Measurements from ENCODE around the gene ITPR1. TPM values are rescaled to one million over a fixed set of nuclear protein-coding genes. Genes with fewer than 3 reads are reported as not detected.

Gene ITPR1
- polyA plus RNA-seq, 1 experiment, result 1.4 TPM

GRCh38 chr3:4643904-4644547 is 150.9 kb downstream of the ITPR1 start:
- TF ChIP-seq, protein P1, sequence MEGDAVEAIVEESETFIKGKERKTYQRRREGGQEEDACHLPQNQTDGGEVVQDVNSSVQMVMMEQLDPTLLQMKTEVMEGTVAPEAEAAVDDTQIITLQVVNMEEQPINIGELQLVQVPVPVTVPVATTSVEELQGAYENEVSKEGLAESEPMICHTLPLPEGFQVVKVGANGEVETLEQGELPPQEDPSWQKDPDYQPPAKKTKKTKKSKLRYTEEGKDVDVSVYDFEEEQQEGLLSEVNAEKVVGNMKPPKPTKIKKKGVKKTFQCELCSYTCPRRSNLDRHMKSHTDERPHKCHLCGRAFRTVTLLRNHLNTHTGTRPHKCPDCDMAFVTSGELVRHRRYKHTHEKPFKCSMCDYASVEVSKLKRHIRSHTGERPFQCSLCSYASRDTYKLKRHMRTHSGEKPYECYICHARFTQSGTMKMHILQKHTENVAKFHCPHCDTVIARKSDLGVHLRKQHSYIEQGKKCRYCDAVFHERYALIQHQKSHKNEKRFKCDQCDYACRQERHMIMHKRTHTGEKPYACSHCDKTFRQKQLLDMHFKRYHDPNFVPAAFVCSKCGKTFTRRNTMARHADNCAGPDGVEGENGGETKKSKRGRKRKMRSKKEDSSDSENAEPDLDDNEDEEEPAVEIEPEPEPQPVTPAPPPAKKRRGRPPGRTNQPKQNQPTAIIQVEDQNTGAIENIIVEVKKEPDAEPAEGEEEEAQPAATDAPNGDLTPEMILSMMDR (IDR thresholded peaks at IDR 0.05; ENCODE audit: insufficient read depth, low read depth, low read length), result no peak
- POLR2A ChIA-PET, result no interaction called here
- CTCF ChIA-PET, result interaction anchor here (0.6 to 1.3 kb wide), 3 partner anchors 11 to 294 kb away, joined by 3 read pairs; no protein-coding TSS in a partner anchor
- no peak for DNase-seq (ENCODE audit: low read depth)
- Histone ChIP-seq H3K4me3 (ENCODE audit: low read depth, low read length) (no peak overlapping the region), H3K27me3 (ENCODE audit: control insufficient read depth, insufficient read depth, low read length) (no peaks in the 10 kb centered on the region), H3K36me3 (ENCODE audit: control insufficient read depth, insufficient read depth, low read length) (no peaks in the 10 kb centered on the region)

DNA sequence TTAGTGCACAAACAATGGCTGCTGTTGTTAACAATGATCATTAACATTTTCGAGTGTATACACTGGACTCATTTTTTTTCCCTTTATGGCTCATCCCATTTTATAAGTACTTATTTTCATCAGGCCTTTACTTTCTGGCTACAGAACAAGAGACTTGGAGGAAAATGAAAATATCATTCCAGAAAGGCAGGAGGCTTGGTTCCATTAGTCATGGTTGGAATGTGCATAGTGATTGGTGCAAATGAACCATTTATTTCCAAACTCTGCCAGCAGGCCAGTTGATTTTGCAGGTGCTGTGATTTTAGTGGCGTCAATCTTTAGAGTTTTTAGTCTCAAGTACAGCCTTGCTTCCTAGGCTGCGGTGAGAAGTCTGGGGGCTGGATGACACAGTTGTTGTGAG is 151.8 kb downstream of the ITPR1 start:
- POLR2A ChIA-PET, result no interaction called here
- no peak for DNase-seq (ENCODE audit: low read depth)
- Histone ChIP-seq H3K27me3 (ENCODE audit: control insufficient read depth, insufficient read depth, low read length) (no peaks in the 10 kb centered on the region), H3K4me3 (ENCODE audit: low read depth, low read length) (no peak overlapping the region), H3K36me3 (ENCODE audit: control insufficient read depth, insufficient read depth, low read length) (no peaks in the 10 kb centered on the region)
- TF ChIP-seq, protein P1 (IDR thresholded peaks at IDR 0.05; ENCODE audit: insufficient read depth, low read depth, low read length), result no peak
- CTCF ChIA-PET, result interaction anchor here (1.0 kb wide), 1 partner anchor 11 kb away, joined by 3 read pairs; no protein-coding TSS in a partner anchor

GRCh38 chr3:4645468-4645867 is 152.3 kb downstream of the ITPR1 start:
- ChIA-PET CTCF (no interaction called here), POLR2A (no interaction called here)
- H3K4me3 ChIP-seq (ENCODE audit: low read depth, low read length), result no peak overlapping the region
- TF ChIP-seq, protein P1 (IDR thresholded peaks at IDR 0.05; ENCODE audit: insufficient read depth, low read depth, low read length), result no peak
- no peaks in the 10 kb centered on the region for H3K27me3 ChIP-seq (ENCODE audit: control insufficient read depth, insufficient read depth, low read length)
- H3K36me3 ChIP-seq (ENCODE audit: control insufficient read depth, insufficient read depth, low read length), result no peaks in the 10 kb centered on the region
- no peak for DNase-seq (ENCODE audit: low read depth)

GRCh38 chr3:4647411-4647810 is 154.3 kb downstream of the ITPR1 start:
- no peaks in the 10 kb centered on the region for H3K27me3 ChIP-seq (ENCODE audit: control insufficient read depth, insufficient read depth, low read length)
- CTCF ChIA-PET, result interaction anchor here (1.2 kb wide), 1 partner anchor 8 kb away, joined by 3 read pairs; no protein-coding TSS in a partner anchor
- no peak for DNase-seq (ENCODE audit: low read depth)
- H3K4me3 ChIP-seq (ENCODE audit: low read depth, low read length), result no peak overlapping the region
- POLR2A ChIA-PET, result no interaction called here
- H3K36me3 ChIP-seq (ENCODE audit: control insufficient read depth, insufficient read depth, low read length), result no peaks in the 10 kb centered on the region
- TF ChIP-seq, protein P1 (IDR thresholded peaks at IDR 0.05; ENCODE audit: insufficient read depth, low read depth, low read length), result no peak

DNA sequence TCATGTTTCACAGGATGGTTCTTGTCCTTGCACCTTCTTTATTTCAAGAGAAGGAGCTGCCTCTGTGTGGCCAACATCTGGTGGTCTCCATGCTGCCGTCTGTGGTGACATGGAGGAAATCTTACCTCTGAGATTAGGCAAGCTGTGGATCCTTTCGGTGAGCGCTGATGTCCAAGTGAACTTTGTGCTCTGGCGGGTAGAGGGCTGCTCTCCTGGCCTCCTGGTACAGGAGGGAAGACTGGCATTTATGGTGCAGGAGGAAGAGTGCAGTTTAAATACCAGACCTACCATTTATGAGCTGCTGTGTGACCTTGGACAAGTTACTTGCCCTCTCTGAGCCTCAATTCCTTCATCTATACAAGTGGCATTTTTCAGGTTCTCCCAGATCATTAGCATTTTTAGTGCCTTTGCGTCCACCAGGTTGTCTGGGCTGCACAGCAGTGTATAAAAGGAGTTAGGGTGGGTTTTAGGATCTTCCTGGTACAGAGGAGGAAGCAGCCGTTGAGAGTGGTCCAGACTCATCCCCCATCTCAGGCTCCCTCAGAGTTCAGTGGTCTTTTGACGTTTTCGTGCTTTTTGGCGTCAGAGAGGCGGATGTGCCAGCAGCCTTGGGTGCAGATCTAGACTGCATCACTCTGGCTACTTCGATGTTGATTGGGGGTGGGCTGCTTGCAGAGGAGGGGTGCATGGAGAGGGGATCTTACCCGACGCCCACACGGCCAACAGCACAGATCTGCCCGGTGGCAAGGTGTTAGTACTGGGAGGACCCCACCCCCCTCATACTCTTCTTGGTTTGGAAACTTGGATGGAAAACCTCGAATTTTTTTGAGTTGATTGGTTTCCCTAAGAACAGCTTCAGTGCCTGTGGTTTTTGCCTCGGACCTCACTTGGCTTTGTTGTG is 162.2 kb downstream of the ITPR1 start:
- no peaks in the 10 kb centered on the region for H3K27me3 ChIP-seq (ENCODE audit: control insufficient read depth, insufficient read depth, low read length)
- H3K4me3 ChIP-seq (ENCODE audit: low read depth, low read length), result no peak overlapping the region
- POLR2A ChIA-PET, result no interaction called here
- no peak for DNase-seq (ENCODE audit: low read depth)
- TF ChIP-seq, protein P1 (IDR thresholded peaks at IDR 0.05; ENCODE audit: insufficient read depth, low read depth, low read length), result no peak
- CTCF ChIA-PET, result interaction anchor here (0.6 to 2.3 kb wide), 10 partner anchors 9 to 403 kb away, joined by 3 to 10 read pairs (median 3); no protein-coding TSS in a partner anchor
- no peaks in the 10 kb centered on the region for H3K36me3 ChIP-seq (ENCODE audit: control insufficient read depth, insufficient read depth, low read length)
